SK-N-SH treated with all-trans-retinoic acid at 6 μM for 48 hours (cell line): ENCODE measurements around the gene OBSL1.

Experiments
- ATAC-seq: fragments of 200-7000 bp; cut with Tn5 transposase; 3 replicates; pipeline ENCODE4 v1.9.1; 2020; ENCODE audit warnings: mild to moderate bottlenecking, moderate library complexity
- ARNTL ChIP-seq: fragments of 450-650 bp; formaldehyde crosslinking; IDR thresholded peaks from 2 replicates; pipeline ENCODE4 v1.5.0; 2020; ENCODE audit warnings: low read depth, mild to moderate bottlenecking, moderate library complexity, borderline replicate concordance
- BACH2 ChIP-seq: fragments of 250-450 bp; sonication (Bioruptor Pico); IDR thresholded peaks from 2 replicates; pipeline ENCODE4 v1.9.0; 2021; ENCODE audit warnings: mild to moderate bottlenecking, borderline replicate concordance
- CSRNP3 ChIP-seq: fragments of 250-450 bp; sonication (Bioruptor Pico); IDR thresholded peaks from 2 replicates; pipeline ENCODE4 v1.5.1; 2021; ENCODE audit warnings: mild to moderate bottlenecking, moderate library complexity
- ESRRG ChIP-seq: fragments of 250-450 bp; sonication (Bioruptor Pico); IDR thresholded peaks from 2 replicates; pipeline ENCODE4 v1.6.1; 2021; ENCODE audit warnings: mild to moderate bottlenecking
- GLIS3 ChIP-seq: fragments of 250-450 bp; sonication (Bioruptor Pico); IDR thresholded peaks from 2 replicates; pipeline ENCODE4 v1.5.0; 2020; ENCODE audit warnings: mild to moderate bottlenecking, moderate library complexity
- PPARA ChIP-seq: fragments of 250-450 bp; sonication (Bioruptor Pico); IDR thresholded peaks from 2 replicates; pipeline ENCODE4 v1.5.0; 2020; ENCODE audit warnings: mild to moderate bottlenecking, borderline replicate concordance
- RARB ChIP-seq: fragments of 250-450 bp; sonication (Bioruptor Pico); IDR thresholded peaks from 2 replicates; pipeline ENCODE4 v1.8.0; 2021; ENCODE audit warnings: mild to moderate bottlenecking, moderate library complexity
- SNAI2 ChIP-seq: fragments of 250-450 bp; sonication (Bioruptor Pico); IDR thresholded peaks from 2 replicates; pipeline ENCODE4 v1.5.0; 2020; ENCODE audit warnings: mild to moderate bottlenecking, moderate library complexity
- TCF4 ChIP-seq: fragments of 250-450 bp; sonication (Bioruptor Pico); IDR thresholded peaks from 2 replicates; pipeline ENCODE4 v1.8.0; 2021; ENCODE audit warnings: mild to moderate bottlenecking, moderate library complexity, borderline replicate concordance
- TOX ChIP-seq: fragments of 250-450 bp; sonication (Bioruptor Pico); IDR thresholded peaks from 2 replicates; pipeline ENCODE4 v1.8.0; 2021; ENCODE audit warnings: mild to moderate bottlenecking, moderate library complexity, borderline replicate concordance
- TSHZ2 ChIP-seq: fragments of 250-450 bp; sonication (Bioruptor Pico); IDR thresholded peaks from 2 replicates; pipeline ENCODE4 v1.5.0; 2020; ENCODE audit warnings: mild to moderate bottlenecking, moderate library complexity
- ZC3H10 ChIP-seq: fragments of 250-450 bp; sonication (Bioruptor Pico); IDR thresholded peaks from 2 replicates; pipeline ENCODE4 v1.5.1; 2021; ENCODE audit warnings: mild to moderate bottlenecking, moderate library complexity
- ZFP3 ChIP-seq: fragments of 250-450 bp; sonication (Bioruptor Pico); IDR thresholded peaks from 2 replicates; pipeline ENCODE4 v1.5.0; 2020; ENCODE audit warnings: mild to moderate bottlenecking, moderate library complexity
- ZFP30 ChIP-seq: fragments of 450-650 bp; formaldehyde crosslinking; IDR thresholded peaks from 2 replicates; pipeline ENCODE4 v1.5.0; 2022; ENCODE audit warnings: mild to moderate bottlenecking, moderate library complexity
- ZNF565 ChIP-seq: fragments of 450-650 bp; formaldehyde crosslinking; conservative IDR thresholded peaks from 2 replicates; pipeline ENCODE4 v1.5.0; 2020; ENCODE audit warnings: low read depth, mild to moderate bottlenecking, moderate library complexity
- ZNF70 ChIP-seq: fragments of 450-650 bp; formaldehyde crosslinking; IDR thresholded peaks from 2 replicates; pipeline ENCODE4 v1.5.0; 2020; ENCODE audit warnings: mild to moderate bottlenecking, moderate library complexity
- ZNF8 ChIP-seq: fragments of 450-650 bp; formaldehyde crosslinking; IDR thresholded peaks from 2 replicates; pipeline ENCODE4 v1.5.0; 2020; ENCODE audit warnings: mild to moderate bottlenecking, moderate library complexity
- TF ChIP-seq, protein P1 (sequence below): fragments of 250-450 bp; sonication (Bioruptor Pico); IDR thresholded peaks from 2 replicates; pipeline ENCODE4 v1.8.0; 2020; ENCODE audit warnings: mild to moderate bottlenecking, moderate library complexity, borderline replicate concordance
- TF ChIP-seq, protein P2 (sequence below): fragments of 250-450 bp; sonication (Bioruptor Pico); IDR thresholded peaks from 2 replicates; pipeline ENCODE4 v1.5.1; 2020; ENCODE audit warnings: low read depth, mild to moderate bottlenecking, moderate library complexity
- TF ChIP-seq, protein P3 (sequence below): fragments of 250-450 bp; sonication (Bioruptor Pico); IDR thresholded peaks from 2 replicates; pipeline ENCODE4 v1.8.0; 2021; ENCODE audit warnings: low read depth, mild to moderate bottlenecking, moderate library complexity, borderline replicate concordance

Gene OBSL1

GRCh38 chr2:219505585-219505984 is 65.8 kb downstream of the OBSL1 start:
- ATAC-seq = no peak

GRCh38 chr2:219502618-219503017 is 68.7 kb downstream of the OBSL1 start:
- ATAC-seq = no peak

More at GRCh38 chr2:219505585-219505984, 65.8 kb downstream of the OBSL1 start:
- TF ChIP-seq TSHZ2 (CRISPR knock-in tag) (no peak), ZFP3 (CRISPR knock-in tag) (no peak), SNAI2 (CRISPR knock-in tag) (no peak), ZC3H10 (CRISPR knock-in tag) (no peak)

GRCh38 chr2:219501849-219502248 is 69.5 kb downstream of the OBSL1 start:
- TF ChIP-seq ZNF70 (CRISPR knock-in tag) = no peak
- TF ChIP-seq BACH2 (CRISPR knock-in tag) = no peak
- TF ChIP-seq, protein P1, sequence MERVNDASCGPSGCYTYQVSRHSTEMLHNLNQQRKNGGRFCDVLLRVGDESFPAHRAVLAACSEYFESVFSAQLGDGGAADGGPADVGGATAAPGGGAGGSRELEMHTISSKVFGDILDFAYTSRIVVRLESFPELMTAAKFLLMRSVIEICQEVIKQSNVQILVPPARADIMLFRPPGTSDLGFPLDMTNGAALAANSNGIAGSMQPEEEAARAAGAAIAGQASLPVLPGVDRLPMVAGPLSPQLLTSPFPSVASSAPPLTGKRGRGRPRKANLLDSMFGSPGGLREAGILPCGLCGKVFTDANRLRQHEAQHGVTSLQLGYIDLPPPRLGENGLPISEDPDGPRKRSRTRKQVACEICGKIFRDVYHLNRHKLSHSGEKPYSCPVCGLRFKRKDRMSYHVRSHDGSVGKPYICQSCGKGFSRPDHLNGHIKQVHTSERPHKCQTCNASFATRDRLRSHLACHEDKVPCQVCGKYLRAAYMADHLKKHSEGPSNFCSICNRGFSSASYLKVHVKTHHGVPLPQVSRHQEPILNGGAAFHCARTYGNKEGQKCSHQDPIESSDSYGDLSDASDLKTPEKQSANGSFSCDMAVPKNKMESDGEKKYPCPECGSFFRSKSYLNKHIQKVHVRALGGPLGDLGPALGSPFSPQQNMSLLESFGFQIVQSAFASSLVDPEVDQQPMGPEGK (CRISPR knock-in tag) = no peak
- TF ChIP-seq, protein P2, sequence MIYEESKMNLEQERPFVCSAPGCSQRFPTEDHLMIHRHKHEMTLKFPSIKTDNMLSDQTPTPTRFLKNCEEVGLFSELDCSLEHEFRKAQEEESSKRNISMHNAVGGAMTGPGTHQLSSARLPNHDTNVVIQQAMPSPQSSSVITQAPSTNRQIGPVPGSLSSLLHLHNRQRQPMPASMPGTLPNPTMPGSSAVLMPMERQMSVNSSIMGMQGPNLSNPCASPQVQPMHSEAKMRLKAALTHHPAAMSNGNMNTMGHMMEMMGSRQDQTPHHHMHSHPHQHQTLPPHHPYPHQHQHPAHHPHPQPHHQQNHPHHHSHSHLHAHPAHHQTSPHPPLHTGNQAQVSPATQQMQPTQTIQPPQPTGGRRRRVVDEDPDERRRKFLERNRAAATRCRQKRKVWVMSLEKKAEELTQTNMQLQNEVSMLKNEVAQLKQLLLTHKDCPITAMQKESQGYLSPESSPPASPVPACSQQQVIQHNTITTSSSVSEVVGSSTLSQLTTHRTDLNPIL (CRISPR knock-in tag) = no peak
- TF ChIP-seq SNAI2 (CRISPR knock-in tag) = no peak
- TF ChIP-seq, protein P3, sequence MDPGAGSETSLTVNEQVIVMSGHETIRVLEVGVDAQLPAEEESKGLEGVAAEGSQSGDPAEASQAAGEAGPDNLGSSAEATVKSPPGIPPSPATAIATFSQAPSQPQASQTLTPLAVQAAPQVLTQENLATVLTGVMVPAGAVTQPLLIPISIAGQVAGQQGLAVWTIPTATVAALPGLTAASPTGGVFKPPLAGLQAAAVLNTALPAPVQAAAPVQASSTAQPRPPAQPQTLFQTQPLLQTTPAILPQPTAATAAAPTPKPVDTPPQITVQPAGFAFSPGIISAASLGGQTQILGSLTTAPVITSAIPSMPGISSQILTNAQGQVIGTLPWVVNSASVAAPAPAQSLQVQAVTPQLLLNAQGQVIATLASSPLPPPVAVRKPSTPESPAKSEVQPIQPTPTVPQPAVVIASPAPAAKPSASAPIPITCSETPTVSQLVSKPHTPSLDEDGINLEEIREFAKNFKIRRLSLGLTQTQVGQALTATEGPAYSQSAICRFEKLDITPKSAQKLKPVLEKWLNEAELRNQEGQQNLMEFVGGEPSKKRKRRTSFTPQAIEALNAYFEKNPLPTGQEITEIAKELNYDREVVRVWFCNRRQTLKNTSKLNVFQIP (CRISPR knock-in tag) = no peak
- no peak for TF ChIP-seq PPARA (CRISPR knock-in tag)
- no peak for TF ChIP-seq CSRNP3 (CRISPR knock-in tag)
- no peak for TF ChIP-seq ZFP3 (CRISPR knock-in tag)
- TF ChIP-seq ESRRG (CRISPR knock-in tag) = no peak
- TF ChIP-seq TOX = no peak
- TF ChIP-seq ZNF565 (CRISPR knock-in tag) = no peak
- TF ChIP-seq ZFP30 (CRISPR knock-in tag) = no peak
- TF ChIP-seq ZC3H10 (CRISPR knock-in tag) = no peak
- TF ChIP-seq RARB (CRISPR knock-in tag) = no peak
- TF ChIP-seq ZNF8 (CRISPR knock-in tag) = no peak
- no peak for TF ChIP-seq TSHZ2 (CRISPR knock-in tag)
- TF ChIP-seq TCF4 (CRISPR knock-in tag) = no peak
- no peak for TF ChIP-seq GLIS3 (CRISPR knock-in tag)
- no peak for ATAC-seq

More at GRCh38 chr2:219502618-219503017, 68.7 kb downstream of the OBSL1 start:
- TF ChIP-seq ZFP30 (CRISPR knock-in tag) (no peak), TOX (no peak), ZNF565 (CRISPR knock-in tag) (no peak), ZC3H10 (CRISPR knock-in tag) (no peak), ZNF70 (CRISPR knock-in tag) (no peak), PPARA (CRISPR knock-in tag) (no peak), ARNTL (CRISPR knock-in tag) (no peak)
